Trophoblast cell (in vitro differentiated cells and primary cell): ENCODE measurements around the gene ASIC2.

Source experiments
- DNase-seq, 2 donors: peaks; one replicate each; pipeline ENCODE4 v3.0.0-alpha.2; 2016
- H2AFZ ChIP-seq: 2 replicates; pipeline ENCODE4 v1.6.1; 2013; ENCODE audit warnings: low read length, moderate library complexity, mild to moderate bottlenecking; ENCODE audit not compliant: insufficient read depth, poor library complexity
- H2AK5ac ChIP-seq: 2 replicates; pipeline ENCODE4 v1.6.1; 2013; ENCODE audit warnings: mild to moderate bottlenecking, low read length
- H2BK120ac ChIP-seq: 2 replicates; pipeline ENCODE4 v1.6.1; 2013; ENCODE audit warnings: low read length, mild to moderate bottlenecking, moderate library complexity; ENCODE audit not compliant: insufficient read depth, poor library complexity
- H2BK12ac ChIP-seq: 2 replicates; pipeline ENCODE4 v1.6.1; 2013; ENCODE audit warnings: mild to moderate bottlenecking, low read length, moderate library complexity
- H2BK5ac ChIP-seq: 2 replicates; pipeline ENCODE4 v1.6.1; 2013; ENCODE audit warnings: low read length, low read depth, moderate library complexity, mild to moderate bottlenecking; ENCODE audit not compliant: poor library complexity
- H3K14ac ChIP-seq: 2 replicates; pipeline ENCODE4 v1.6.1; 2013; ENCODE audit warnings: mild to moderate bottlenecking, low read length
- H3K18ac ChIP-seq: 2 replicates; pipeline ENCODE4 v1.6.1; 2013; ENCODE audit warnings: mild to moderate bottlenecking, low read length
- H3K23ac ChIP-seq: 2 replicates; pipeline ENCODE4 v1.6.1; 2013; ENCODE audit warnings: low read length
- H3K27ac ChIP-seq: 2 replicates; pipeline ENCODE4 v1.5.1; 2013; ENCODE audit warnings: low read depth, mild to moderate bottlenecking, inconsistent platforms, low read length, moderate library complexity
- H3K27me3 ChIP-seq: 2 replicates; pipeline ENCODE4 v1.6.1; 2013; ENCODE audit warnings: inconsistent platforms, mild to moderate bottlenecking, low read length, moderate library complexity; ENCODE audit not compliant: insufficient read depth
- H3K36me3 ChIP-seq, 2 experiments: 1 replicate in 1 of 2; 2 replicates in 1 of 2; pipeline ENCODE4 v1.6.1; 2013; ENCODE audit warnings: low read length in 2 of 2, mild to moderate bottlenecking in 2 of 2, moderate library complexity in 1 of 2; ENCODE audit not compliant: insufficient read depth in 2 of 2, control insufficient read depth in 1 of 2
- H3K4ac ChIP-seq: 2 replicates; pipeline ENCODE4 v1.6.1; 2013; ENCODE audit warnings: low read depth, mild to moderate bottlenecking, low read length, moderate library complexity
- H3K4me1 ChIP-seq, 2 experiments: 1 replicate in 1 of 2; 2 replicates in 1 of 2; pipeline ENCODE4 v1.6.1; 2013; ENCODE audit warnings: low read length in 2 of 2, mild to moderate bottlenecking in 2 of 2, moderate library complexity in 1 of 2; ENCODE audit not compliant: insufficient read depth in 2 of 2, control insufficient read depth in 1 of 2
- H3K4me2 ChIP-seq: 2 replicates; pipeline ENCODE4 v1.6.1; 2013; ENCODE audit warnings: inconsistent platforms, mild to moderate bottlenecking, low read length, moderate library complexity
- H3K4me3 ChIP-seq: 2 replicates; pipeline ENCODE4 v1.5.1; 2013; ENCODE audit warnings: mild to moderate bottlenecking, low read depth, low read length, inconsistent platforms
- H3K79me1 ChIP-seq: one replicate; pipeline ENCODE4 v1.6.1; 2013; ENCODE audit warnings: low read length
- H3K79me2 ChIP-seq: 2 replicates; pipeline ENCODE4 v1.6.1; 2013; ENCODE audit warnings: low read length, mild to moderate bottlenecking; ENCODE audit not compliant: control insufficient read depth, insufficient read depth, poor library complexity
- H3K9ac ChIP-seq: 2 replicates; pipeline ENCODE4 v1.6.1; 2013; ENCODE audit warnings: mild to moderate bottlenecking, low read length
- H3K9me3 ChIP-seq: 2 replicates; pipeline ENCODE4 v1.6.1; 2013; ENCODE audit warnings: low read depth, mild to moderate bottlenecking, control low read depth, inconsistent platforms, low read length; ENCODE audit not compliant: insufficient read depth
- H4K12ac ChIP-seq: 2 replicates; pipeline ENCODE4 v1.6.1; 2013; ENCODE audit warnings: low read depth, mild to moderate bottlenecking, low read length, moderate library complexity
- H4K8ac ChIP-seq: 2 replicates; pipeline ENCODE4 v1.6.1; 2013; ENCODE audit warnings: low read depth, mild to moderate bottlenecking, low read length, moderate library complexity
- H4K91ac ChIP-seq: one replicate; pipeline ENCODE4 v1.6.1; 2013; ENCODE audit warnings: low read depth, mild to moderate bottlenecking, low read length, moderate library complexity
- WGBS: extraction: QIAGEN DNeasy Blood & Tissue Kit; methylation state at CpG from one replicate; pipeline ENCODE4 v1.1.7; 2013; ENCODE audit warnings: missing lambda C conversion rate; ENCODE audit not compliant: insufficient read length, insufficient coverage; ENCODE audit errors: extremely low coverage; 5-methylcytosine and 5-hydroxymethylcytosine counted together

The ASIC2 gene

DNA sequence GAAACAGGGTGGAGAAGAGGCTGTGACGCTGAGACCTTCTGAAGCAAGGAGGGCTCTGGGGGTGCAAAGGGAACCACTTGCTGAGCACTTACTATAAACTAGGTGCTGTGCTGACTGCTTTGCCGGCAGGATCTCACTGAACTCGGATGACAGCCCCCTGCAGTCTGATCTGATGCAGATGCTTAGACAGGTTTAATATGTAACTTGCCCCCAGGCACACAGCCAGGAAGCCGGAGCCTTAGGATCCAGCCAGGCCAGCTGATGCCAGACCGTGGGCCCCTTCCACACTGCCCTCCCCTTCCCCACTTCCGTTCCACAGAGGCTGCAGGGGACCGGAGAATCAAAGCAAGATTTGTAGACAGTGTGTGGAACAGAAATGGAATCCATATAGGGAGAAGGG lies 278.3 kb downstream of the ASIC2 start:
- Histone ChIP-seq H3K79me1 (no peaks in the 10 kb centered on the region), H3K4me1 (peaks cover 6 to 22% of the 10 kb centered on the region in 2 experiments), H2AFZ (no peak overlapping the region), H3K14ac (no peak overlapping the region), H3K18ac (no peak overlapping the region), H3K27ac (no peak overlapping the region), H4K12ac (no peak overlapping the region), H2BK5ac (no peak overlapping the region), H3K79me2 (no peaks in the 10 kb centered on the region), H4K8ac (no peak overlapping the region), H3K4me3 (no peak overlapping the region), H2BK12ac (no peak overlapping the region), H3K27me3 (no peaks in the 10 kb centered on the region), H3K9me3 (no peaks in the 10 kb centered on the region), H3K23ac (no peak overlapping the region), H3K9ac (no peak overlapping the region), H2BK120ac (no peak overlapping the region), H3K4ac (no peak overlapping the region), H4K91ac (no peak overlapping the region), H2AK5ac (no peak overlapping the region), H3K36me3 (no peaks in the 10 kb centered on the region), H3K4me2 (no peak overlapping the region)
- DNase-seq, result no peak
- WGBS, result no CpG with 5 or more reads among the region's 7 CpGs

DNA sequence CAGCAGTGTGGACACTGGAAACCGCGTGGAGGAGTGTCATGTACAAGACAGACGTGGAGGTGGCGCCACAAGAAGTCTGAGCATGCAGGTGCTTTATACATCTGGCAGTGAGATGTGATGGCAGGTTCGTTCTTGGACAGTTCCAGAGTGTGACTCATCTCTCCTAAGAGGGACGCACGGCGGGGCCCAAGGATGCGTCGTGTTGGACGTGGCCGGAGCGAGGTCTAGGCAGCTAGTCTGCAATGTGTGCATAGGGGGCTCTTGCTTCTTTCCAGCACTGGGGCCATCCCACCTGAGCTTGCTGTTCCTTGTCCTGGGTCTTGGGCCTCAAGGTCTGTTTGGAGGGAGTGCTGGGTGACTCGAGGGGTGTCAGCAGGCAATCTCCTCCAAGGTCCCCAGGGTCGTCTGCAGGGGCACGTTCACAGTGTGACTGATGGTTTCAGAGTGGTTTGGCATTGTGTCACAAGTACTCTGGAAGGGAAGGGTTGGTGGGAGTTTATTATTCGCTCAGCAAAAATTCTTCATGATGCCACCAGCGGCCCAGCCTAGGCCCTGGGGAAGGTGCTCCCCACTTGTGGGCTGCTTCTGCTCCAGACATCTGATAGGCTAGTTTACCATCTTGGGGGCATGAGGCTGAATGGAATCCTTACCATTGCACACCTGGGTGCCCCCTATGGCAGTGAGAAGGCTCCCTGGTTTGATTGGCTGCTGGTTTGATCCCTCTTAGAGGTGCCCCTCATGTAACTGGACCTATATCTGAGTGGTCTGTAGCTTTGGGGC lies 279.3 kb downstream of the ASIC2 start:
- Histone ChIP-seq H2BK5ac (no peak overlapping the region), H3K79me1 (no peaks in the 10 kb centered on the region), H4K8ac (no peak overlapping the region), H2BK12ac (no peak overlapping the region), H3K27me3 (no peaks in the 10 kb centered on the region), H3K36me3 (no peaks in the 10 kb centered on the region), H4K12ac (no peak overlapping the region), H3K9ac (no peak overlapping the region), H3K18ac (no peak overlapping the region), H3K4me3 (no peak overlapping the region), H2AK5ac (no peak overlapping the region), H3K23ac (no peak overlapping the region), H3K9me3 (no peaks in the 10 kb centered on the region), H3K4me2 (no peak overlapping the region), H3K27ac (no peak overlapping the region), H3K14ac (no peak overlapping the region), H3K79me2 (no peaks in the 10 kb centered on the region), H2BK120ac (no peak overlapping the region), H2AFZ (no peak overlapping the region), H4K91ac (no peak overlapping the region), H3K4me1 (peaks cover 6 to 22% of the 10 kb centered on the region in 2 experiments), H3K4ac (no peak overlapping the region)
- no CpG with 5 or more reads among the region's 18 CpGs for WGBS
- peak; percentile 32 to 46 for DNase-seq

DNA sequence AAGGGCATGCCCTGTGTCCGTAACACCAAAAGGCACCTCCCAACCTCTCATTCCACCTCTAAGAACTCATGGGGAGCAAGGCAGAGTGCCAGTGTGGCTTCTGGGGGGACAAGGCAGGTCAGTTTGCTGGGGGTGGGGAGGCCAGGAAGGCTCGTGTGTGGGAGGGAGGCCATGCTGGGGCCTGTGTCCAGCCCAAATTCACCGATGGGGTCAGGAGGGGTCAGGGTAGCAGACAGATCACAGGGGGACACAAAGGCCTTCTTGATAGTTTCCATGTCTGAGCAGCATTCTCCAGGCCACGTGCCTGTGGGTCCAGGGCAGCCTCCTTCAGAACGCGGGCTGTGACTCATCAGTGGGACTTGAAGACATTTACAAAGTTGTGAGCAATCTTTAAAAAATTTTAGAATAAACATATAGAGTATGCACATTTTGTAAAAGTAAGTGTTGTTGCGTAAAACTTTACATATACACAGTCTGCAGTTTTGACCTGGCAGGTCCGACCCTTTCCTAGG lies 280.5 kb downstream of the ASIC2 start:
- Histone ChIP-seq H3K4me1 (peaks cover 6 to 22% of the 10 kb centered on the region in 2 experiments), H3K27ac (no peak overlapping the region), H2AK5ac (no peak overlapping the region), H3K79me1 (no peaks in the 10 kb centered on the region), H3K79me2 (no peaks in the 10 kb centered on the region), H4K8ac (peak overlapping the region; percentile 13), H2BK5ac (no peak overlapping the region), H4K12ac (no peak overlapping the region), H4K91ac (no peak overlapping the region), H3K36me3 (no peaks in the 10 kb centered on the region), H3K18ac (no peak overlapping the region), H3K9me3 (no peaks in the 10 kb centered on the region), H3K9ac (no peak overlapping the region), H2AFZ (no peak overlapping the region), H2BK120ac (no peak overlapping the region), H3K4me2 (no peak overlapping the region), H3K4ac (no peak overlapping the region), H3K4me3 (no peak overlapping the region), H3K23ac (no peak overlapping the region), H2BK12ac (no peak overlapping the region), H3K14ac (no peak overlapping the region), H3K27me3 (no peaks in the 10 kb centered on the region)
- no CpG with 5 or more reads among the region's 8 CpGs for WGBS
- DNase-seq, result peak; percentile 88 to 94

DNA sequence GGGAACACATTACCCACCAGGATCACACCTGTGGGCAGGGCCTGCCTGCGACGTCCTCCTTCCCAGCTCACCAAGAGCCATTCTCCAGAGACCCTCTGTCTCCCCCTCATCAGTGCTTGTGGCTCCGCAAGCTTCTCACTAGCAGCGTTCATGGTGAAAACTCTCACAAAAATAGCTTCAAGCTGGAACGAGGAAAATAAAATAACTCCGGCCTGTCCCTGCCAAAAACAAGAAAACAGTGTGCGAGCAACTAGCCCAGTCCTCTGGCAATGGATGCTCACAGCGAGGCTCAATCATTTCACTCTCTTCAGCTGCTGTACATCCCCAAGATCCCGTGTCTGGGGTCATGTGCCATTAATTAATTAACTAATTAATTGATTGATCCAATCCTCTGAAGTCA lies 283.5 kb downstream of the ASIC2 start:
- H3K27me3 ChIP-seq, result no peaks in the 10 kb centered on the region
- no peak overlapping the region for H2BK12ac ChIP-seq
- no peak overlapping the region for H3K4ac ChIP-seq
- peaks cover 6 to 16% of the 10 kb centered on the region in 2 experiments for H3K4me1 ChIP-seq
- H3K9me3 ChIP-seq, result no peaks in the 10 kb centered on the region
- H4K91ac ChIP-seq, result no peak overlapping the region
- no peak overlapping the region for H2AK5ac ChIP-seq
- no peak overlapping the region for H3K4me2 ChIP-seq
- H3K14ac ChIP-seq, result no peak overlapping the region
- H2BK5ac ChIP-seq, result no peak overlapping the region
- H4K8ac ChIP-seq, result no peak overlapping the region
- no peak overlapping the region for H3K9ac ChIP-seq
- H3K79me2 ChIP-seq, result no peaks in the 10 kb centered on the region
- no peak overlapping the region for H3K18ac ChIP-seq
- no peak overlapping the region for H3K4me3 ChIP-seq
- H2AFZ ChIP-seq, result no peak overlapping the region
- no peak overlapping the region for H3K23ac ChIP-seq
- H4K12ac ChIP-seq, result no peak overlapping the region
- DNase-seq, result no peak
- no peaks in the 10 kb centered on the region for H3K36me3 ChIP-seq
- no peak overlapping the region for H2BK120ac ChIP-seq
- no peaks in the 10 kb centered on the region for H3K79me1 ChIP-seq
- H3K27ac ChIP-seq, result no peak overlapping the region
- no CpG with 5 or more reads among the region's 9 CpGs for WGBS
